MCF 10A (cell line): Measurements from ENCODE around the gene ADAMTS19. TPM values are rescaled to one million over a fixed set of nuclear protein-coding genes. Genes with fewer than 3 reads are reported as not detected.

Experiments
- BruUV-seq: library from RNA; stranded (reverse); fragments of 400-500 nt; replicated peaks from 2 replicates; lab custom pipeline; 2021; lab: Mats Ljungman, UMichigan
- CTCF ChIA-PET: fragments of 300-600 bp; sonication (Branson Sonifier 250); formaldehyde crosslinking; extraction: SDS; loops from one replicate; lab custom pipeline; 2021; ENCODE audit warnings: antibody characterized with exemption, inconsistent platforms; lab: Yijun Ruan, JAX
- POLR2A ChIA-PET: fragments of 300-600, 350-650 bp; sonication (Branson Sonifier 250); formaldehyde crosslinking; extraction: SDS; loops from one replicate; lab custom pipeline; 2020; ENCODE audit warnings: antibody characterized with exemption, inconsistent platforms; lab: Yijun Ruan, JAX
- DNase-seq: peaks from one replicate; pipeline ENCODE4 v3.0.0-alpha.2; 2018; ENCODE audit not compliant: unreplicated experiment
- H3K27ac Mint-ChIP-seq: one replicate; pipeline ENCODE4 v1.8.0; 2022; ENCODE audit warnings: mild to moderate bottlenecking, low read depth, mixed read lengths; ENCODE audit not compliant: unreplicated experiment
- H3K27me3 Mint-ChIP-seq: one replicate; pipeline ENCODE4 v1.8.0; 2022; ENCODE audit warnings: mixed read lengths; ENCODE audit not compliant: insufficient read depth, unreplicated experiment
- H3K36me3 Mint-ChIP-seq: one replicate; pipeline ENCODE4 v1.8.0; 2022; ENCODE audit warnings: mild to moderate bottlenecking, moderate library complexity, mixed read lengths; ENCODE audit not compliant: insufficient read depth, unreplicated experiment
- H3K4me1 Mint-ChIP-seq: one replicate; pipeline ENCODE4 v1.8.0; 2022; ENCODE audit warnings: mixed read lengths; ENCODE audit not compliant: insufficient read depth, unreplicated experiment
- H3K4me3 Mint-ChIP-seq: one replicate; pipeline ENCODE4 v1.8.0; 2022; ENCODE audit warnings: mild to moderate bottlenecking, moderate library complexity, mixed read lengths; ENCODE audit not compliant: unreplicated experiment
- H3K9me3 Mint-ChIP-seq: one replicate; pipeline ENCODE4 v1.8.0; 2022; ENCODE audit warnings: mixed read lengths; ENCODE audit not compliant: unreplicated experiment
- CTCF ChIP-seq: fragments of 200-600 bp; IDR thresholded peaks from one replicate; pipeline ENCODE4 v1.8.0; 2022; ENCODE audit warnings: antibody characterized with exemption, mild to moderate bottlenecking; ENCODE audit not compliant: unreplicated experiment
- intact Hi-C: fragments of 100-400 bp; cut with micrococcal nuclease; formaldehyde crosslinking; loops from 2 replicates; pipeline ENCODE4 v1.14.1; 2022
- total RNA-seq: library from RNA; stranded (reverse); gene quantifications from 2 replicates; pipeline ENCODE4 v1.2.3, GENCODE V29; 2022

ADAMTS19 gene
- total RNA-seq, 1 experiment from 2014 or later: not detected

GRCh38 chr5:129616517-129616916, 156.4 kb downstream of the ADAMTS19 start:
- no peak for TF ChIP-seq CTCF
- no peaks in the 10 kb centered on the region for H3K9me3 Mint-ChIP-seq
- intact Hi-C loops: no loop called here
- no TSS peak for BruUV-seq
- H3K27me3 Mint-ChIP-seq: peaks cover 37% of the 10 kb centered on the region
- no peak for DNase-seq
- H3K27ac Mint-ChIP-seq: no peak overlapping the region
- no peaks in the 10 kb centered on the region for H3K36me3 Mint-ChIP-seq
- POLR2A ChIA-PET: interaction anchor here (1.0 to 1.2 kb wide), 2 partner anchors 25 to 36 kb away, joined by 3 read pairs; no protein-coding TSS in a partner anchor
- H3K4me3 Mint-ChIP-seq: no peak overlapping the region
- peaks cover 15% of the 10 kb centered on the region for H3K4me1 Mint-ChIP-seq
- CTCF ChIA-PET: no interaction called here

GRCh38 chr5:129617206-129617605, 157.1 kb downstream of the ADAMTS19 start:
- TF ChIP-seq CTCF: no peak
- Mint-ChIP-seq H3K27ac (no peak overlapping the region), H3K36me3 (no peaks in the 10 kb centered on the region), H3K4me3 (no peak overlapping the region), H3K9me3 (no peaks in the 10 kb centered on the region), H3K27me3 (peaks cover 37% of the 10 kb centered on the region), H3K4me1 (peaks cover 15% of the 10 kb centered on the region)
- intact Hi-C loops: no loop called here
- DNase-seq: no peak
- BruUV-seq: no TSS peak
- POLR2A ChIA-PET: interaction anchor here (1.0 to 1.2 kb wide), 2 partner anchors 25 to 36 kb away, joined by 3 read pairs; no protein-coding TSS in a partner anchor
- CTCF ChIA-PET: interaction anchor here (0.6 kb wide), 1 partner anchor 96 kb away, joined by 3 read pairs; no protein-coding TSS in a partner anchor

- intact Hi-C loops: no loop called here
- no peak for TF ChIP-seq CTCF
- peaks cover 15% of the 10 kb centered on the region for H3K4me1 Mint-ChIP-seq
- CTCF ChIA-PET: no interaction called here
- BruUV-seq: no TSS peak
- H3K27ac Mint-ChIP-seq: no peak overlapping the region
- H3K36me3 Mint-ChIP-seq: no peaks in the 10 kb centered on the region
- no peak for DNase-seq
- no peaks in the 10 kb centered on the region for H3K9me3 Mint-ChIP-seq
- H3K27me3 Mint-ChIP-seq: peaks cover 18% of the 10 kb centered on the region
- peak overlapping the region; percentile 4 for H3K4me3 Mint-ChIP-seq
- POLR2A ChIA-PET: no interaction called here
Observed at GRCh38 chr5:129619782-129620181, 159.7 kb downstream of the ADAMTS19 start.

GRCh38 chr5:129622531-129622930, 162.4 kb downstream of the ADAMTS19 start:
- intact Hi-C loops: no loop called here
- ChIA-PET CTCF (interaction anchor here (0.5 to 1.0 kb wide), 2 partner anchors 11 to 715 kb away, joined by 3 read pairs; no protein-coding TSS in a partner anchor), POLR2A (no interaction called here)
- H3K9me3 Mint-ChIP-seq: no peaks in the 10 kb centered on the region
- H3K4me1 Mint-ChIP-seq: peaks cover 15% of the 10 kb centered on the region
- no peak for TF ChIP-seq CTCF
- DNase-seq: no peak
- no peak overlapping the region for H3K27ac Mint-ChIP-seq
- BruUV-seq: no TSS peak
- H3K27me3 Mint-ChIP-seq: peaks cover 18% of the 10 kb centered on the region
- H3K36me3 Mint-ChIP-seq: no peaks in the 10 kb centered on the region
- no peak overlapping the region for H3K4me3 Mint-ChIP-seq
